Measurements from ENCODE around the gene VAV3.

DNA sequence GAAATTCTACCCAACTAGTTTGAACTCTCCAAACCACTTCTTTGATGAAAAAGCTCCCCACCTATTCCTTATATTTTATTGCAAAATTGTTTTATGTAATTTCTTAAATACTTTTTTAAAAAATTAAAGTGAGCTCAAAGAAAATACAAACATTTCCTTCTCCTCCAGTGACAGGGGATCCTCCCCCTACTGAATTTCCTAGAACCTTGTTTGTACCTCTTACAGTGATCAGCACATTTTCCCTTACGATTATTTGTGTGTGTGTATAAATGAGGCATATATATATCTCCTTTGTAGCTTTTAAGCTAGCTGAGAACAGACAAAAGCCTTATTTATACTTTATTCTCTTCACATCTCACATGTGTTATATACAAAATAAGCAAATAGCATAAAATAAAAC, 44.4 kb downstream of the VAV3 start:
- TF ChIP-seq, protein P1, sequence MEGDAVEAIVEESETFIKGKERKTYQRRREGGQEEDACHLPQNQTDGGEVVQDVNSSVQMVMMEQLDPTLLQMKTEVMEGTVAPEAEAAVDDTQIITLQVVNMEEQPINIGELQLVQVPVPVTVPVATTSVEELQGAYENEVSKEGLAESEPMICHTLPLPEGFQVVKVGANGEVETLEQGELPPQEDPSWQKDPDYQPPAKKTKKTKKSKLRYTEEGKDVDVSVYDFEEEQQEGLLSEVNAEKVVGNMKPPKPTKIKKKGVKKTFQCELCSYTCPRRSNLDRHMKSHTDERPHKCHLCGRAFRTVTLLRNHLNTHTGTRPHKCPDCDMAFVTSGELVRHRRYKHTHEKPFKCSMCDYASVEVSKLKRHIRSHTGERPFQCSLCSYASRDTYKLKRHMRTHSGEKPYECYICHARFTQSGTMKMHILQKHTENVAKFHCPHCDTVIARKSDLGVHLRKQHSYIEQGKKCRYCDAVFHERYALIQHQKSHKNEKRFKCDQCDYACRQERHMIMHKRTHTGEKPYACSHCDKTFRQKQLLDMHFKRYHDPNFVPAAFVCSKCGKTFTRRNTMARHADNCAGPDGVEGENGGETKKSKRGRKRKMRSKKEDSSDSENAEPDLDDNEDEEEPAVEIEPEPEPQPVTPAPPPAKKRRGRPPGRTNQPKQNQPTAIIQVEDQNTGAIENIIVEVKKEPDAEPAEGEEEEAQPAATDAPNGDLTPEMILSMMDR (IDR thresholded peaks at IDR 0.05; ENCODE audit: insufficient read depth, low read length) = no peak
- TF ChIP-seq GABPA (IDR thresholded peaks at IDR 0.05; ENCODE audit: low read depth) (no peak), POLR2AphosphoS5 (IDR thresholded peaks at IDR 0.05; ENCODE audit: low read depth) (no peak), SPI1 (IDR thresholded peaks at IDR 0.05; ENCODE audit: borderline replicate concordance, low read depth) (no peak)
- TF ChIP-seq, protein P2, sequence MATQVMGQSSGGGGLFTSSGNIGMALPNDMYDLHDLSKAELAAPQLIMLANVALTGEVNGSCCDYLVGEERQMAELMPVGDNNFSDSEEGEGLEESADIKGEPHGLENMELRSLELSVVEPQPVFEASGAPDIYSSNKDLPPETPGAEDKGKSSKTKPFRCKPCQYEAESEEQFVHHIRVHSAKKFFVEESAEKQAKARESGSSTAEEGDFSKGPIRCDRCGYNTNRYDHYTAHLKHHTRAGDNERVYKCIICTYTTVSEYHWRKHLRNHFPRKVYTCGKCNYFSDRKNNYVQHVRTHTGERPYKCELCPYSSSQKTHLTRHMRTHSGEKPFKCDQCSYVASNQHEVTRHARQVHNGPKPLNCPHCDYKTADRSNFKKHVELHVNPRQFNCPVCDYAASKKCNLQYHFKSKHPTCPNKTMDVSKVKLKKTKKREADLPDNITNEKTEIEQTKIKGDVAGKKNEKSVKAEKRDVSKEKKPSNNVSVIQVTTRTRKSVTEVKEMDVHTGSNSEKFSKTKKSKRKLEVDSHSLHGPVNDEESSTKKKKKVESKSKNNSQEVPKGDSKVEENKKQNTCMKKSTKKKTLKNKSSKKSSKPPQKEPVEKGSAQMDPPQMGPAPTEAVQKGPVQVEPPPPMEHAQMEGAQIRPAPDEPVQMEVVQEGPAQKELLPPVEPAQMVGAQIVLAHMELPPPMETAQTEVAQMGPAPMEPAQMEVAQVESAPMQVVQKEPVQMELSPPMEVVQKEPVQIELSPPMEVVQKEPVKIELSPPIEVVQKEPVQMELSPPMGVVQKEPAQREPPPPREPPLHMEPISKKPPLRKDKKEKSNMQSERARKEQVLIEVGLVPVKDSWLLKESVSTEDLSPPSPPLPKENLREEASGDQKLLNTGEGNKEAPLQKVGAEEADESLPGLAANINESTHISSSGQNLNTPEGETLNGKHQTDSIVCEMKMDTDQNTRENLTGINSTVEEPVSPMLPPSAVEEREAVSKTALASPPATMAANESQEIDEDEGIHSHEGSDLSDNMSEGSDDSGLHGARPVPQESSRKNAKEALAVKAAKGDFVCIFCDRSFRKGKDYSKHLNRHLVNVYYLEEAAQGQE (IDR thresholded peaks at IDR 0.05; ENCODE audit: insufficient replicate concordance, low read depth) = no peak
